ENCODE measurements around the gene OBSCN.

- TF ChIP-seq RAD21 (IDR thresholded peaks at IDR 0.05) (no peak), YY1 (IDR thresholded peaks at IDR 0.05) (no peak), REST (IDR thresholded peaks at IDR 0.05) (no peak), TAF1 (conservative IDR thresholded peaks at IDR 0.05) (no peak), CTCF (IDR thresholded peaks at IDR 0.05; ENCODE audit: low read depth, low read length, missing input control) (no peak)
These were observed 152.9 kb downstream of the OBSCN start for GRCh38 chr1:228360533-228361313.
